Stimulated activated naive CD4-positive, alpha-beta T cell treated with Interleukin-2 at 50 U/mL for 16 hours (primary cell): ENCODE measurements around the gene CD40.

ENCODE experiments used
- DNase-seq: peaks from one replicate; lab custom pipeline; 2025; lab: John Stamatoyannopoulos, UW

The CD40 gene

GRCh38 chr20:46172961-46173536, 54.9 kb downstream of the CD40 start:
- no peak for DNase-seq

GRCh38 chr20:46173652-46174468, 55.7 kb downstream of the CD40 start:
- DNase-seq, result no peak

- DNase-seq, result peak; percentile 68
Measured at GRCh38 chr20:46174469-46175126, 56.5 kb downstream of the CD40 start.

- DNase-seq, result no peak
Measured at GRCh38 chr20:46175127-46175494, 57.0 kb downstream of the CD40 start.

- DNase-seq, result no peak
Measured at GRCh38 chr20:46176739-46177378, 58.7 kb downstream of the CD40 start.

GRCh38 chr20:46177768-46178167, 59.7 kb downstream of the CD40 start:
- DNase-seq, result no peak

- DNase-seq, result no peak
Measured at GRCh38 chr20:46178891-46179290, 60.8 kb downstream of the CD40 start.
